ENCODE data around the gene PDE8B. TPM values are rescaled to one million over a fixed set of nuclear protein-coding genes. Genes with fewer than 3 reads are reported as not detected.

The PDE8B gene
- total RNA-seq, 1 donor from 2014 or later, result 4.9 TPM

DNA sequence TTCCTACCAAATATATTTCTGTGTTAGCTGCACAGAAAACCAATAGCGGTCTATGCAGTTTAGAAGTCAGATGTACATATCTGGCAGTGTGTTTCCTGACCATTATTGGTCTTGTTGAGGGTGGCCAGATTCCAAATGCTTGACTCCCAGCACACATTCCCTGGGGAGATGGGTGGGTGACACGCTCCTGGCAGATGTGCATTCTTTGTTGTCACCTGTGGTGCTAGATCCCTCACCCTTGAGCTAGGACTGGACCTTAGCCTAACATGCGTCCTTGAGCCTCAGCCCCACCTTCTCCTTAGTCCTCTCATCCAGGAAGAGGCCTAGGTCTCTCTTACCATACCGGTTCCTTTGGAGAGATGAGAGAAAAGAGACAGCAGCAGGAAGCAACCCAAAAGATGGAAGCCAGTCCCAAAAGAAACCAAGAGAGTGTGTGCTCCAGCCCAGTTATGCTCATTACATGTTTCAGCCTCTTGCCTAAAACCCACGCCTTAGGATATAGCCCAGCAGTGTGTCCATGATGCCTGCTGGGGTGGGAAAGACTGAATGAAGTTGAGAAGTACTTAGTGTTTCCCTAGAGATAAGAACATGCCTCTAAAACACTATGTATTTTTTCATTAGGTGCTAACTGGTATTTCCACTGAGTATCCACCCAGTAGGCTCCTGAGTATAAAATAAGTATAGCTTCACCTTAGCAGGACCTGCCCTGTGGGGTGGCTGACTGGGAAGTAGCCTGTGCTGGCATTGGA, 116.7 kb downstream of the PDE8B start:
- Histone ChIP-seq H3K36me3 (no peaks in the 10 kb centered on the region), H3K4me3 (no peak overlapping the region), H3K27ac (no peak overlapping the region), H3K9me3 (no peaks in the 10 kb centered on the region), H3K4me1 (no peaks in the 10 kb centered on the region), H3K27me3 (no peaks in the 10 kb centered on the region)
- DNase-seq, result no peak
- ATAC-seq, result no peak
- intact Hi-C loops (cut with DNase I), result no loop called here
- TF ChIP-seq, protein P1, sequence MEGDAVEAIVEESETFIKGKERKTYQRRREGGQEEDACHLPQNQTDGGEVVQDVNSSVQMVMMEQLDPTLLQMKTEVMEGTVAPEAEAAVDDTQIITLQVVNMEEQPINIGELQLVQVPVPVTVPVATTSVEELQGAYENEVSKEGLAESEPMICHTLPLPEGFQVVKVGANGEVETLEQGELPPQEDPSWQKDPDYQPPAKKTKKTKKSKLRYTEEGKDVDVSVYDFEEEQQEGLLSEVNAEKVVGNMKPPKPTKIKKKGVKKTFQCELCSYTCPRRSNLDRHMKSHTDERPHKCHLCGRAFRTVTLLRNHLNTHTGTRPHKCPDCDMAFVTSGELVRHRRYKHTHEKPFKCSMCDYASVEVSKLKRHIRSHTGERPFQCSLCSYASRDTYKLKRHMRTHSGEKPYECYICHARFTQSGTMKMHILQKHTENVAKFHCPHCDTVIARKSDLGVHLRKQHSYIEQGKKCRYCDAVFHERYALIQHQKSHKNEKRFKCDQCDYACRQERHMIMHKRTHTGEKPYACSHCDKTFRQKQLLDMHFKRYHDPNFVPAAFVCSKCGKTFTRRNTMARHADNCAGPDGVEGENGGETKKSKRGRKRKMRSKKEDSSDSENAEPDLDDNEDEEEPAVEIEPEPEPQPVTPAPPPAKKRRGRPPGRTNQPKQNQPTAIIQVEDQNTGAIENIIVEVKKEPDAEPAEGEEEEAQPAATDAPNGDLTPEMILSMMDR (IDR thresholded peaks at IDR 0.05), result no peak

DNA sequence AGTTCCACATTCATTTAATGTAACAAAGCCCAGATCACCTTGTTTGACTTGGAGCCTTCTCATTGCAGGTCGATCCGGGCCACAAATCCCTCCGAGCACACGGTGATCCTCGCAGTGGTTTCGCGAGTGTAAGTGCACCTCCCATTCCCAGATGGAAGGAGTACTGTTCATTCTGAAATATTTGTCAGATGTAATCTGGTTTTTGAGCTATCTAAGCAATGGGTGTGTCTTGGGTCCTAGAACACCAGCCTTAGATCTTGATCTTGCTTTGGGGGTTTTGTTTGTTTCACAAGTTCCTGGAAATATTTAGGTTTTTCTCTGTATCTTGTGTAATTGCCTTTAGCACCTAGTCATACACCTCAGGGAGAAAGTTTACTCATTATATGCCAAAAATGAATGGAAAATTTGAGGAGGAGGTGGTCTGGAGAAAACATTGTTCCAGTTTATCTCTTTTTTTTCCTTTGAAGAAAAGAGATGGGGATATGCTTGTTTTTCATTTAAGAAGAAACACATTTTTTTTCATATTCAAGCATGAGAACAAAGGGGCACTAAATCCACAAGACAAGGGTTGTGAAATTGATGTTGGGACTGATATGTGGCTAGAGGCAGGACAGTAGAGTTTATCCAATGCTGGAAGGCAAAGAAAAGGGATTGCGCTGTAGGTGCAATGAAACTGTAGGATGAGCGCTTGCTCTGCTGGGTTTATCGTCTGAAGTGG, 118.6 kb downstream of the PDE8B start:
- Histone ChIP-seq H3K4me3 (no peak overlapping the region), H3K36me3 (no peaks in the 10 kb centered on the region), H3K27ac (no peak overlapping the region), H3K4me1 (no peaks in the 10 kb centered on the region), H3K27me3 (no peaks in the 10 kb centered on the region), H3K9me3 (no peaks in the 10 kb centered on the region)
- TF ChIP-seq, protein P1 (IDR thresholded peaks at IDR 0.05), result no peak
- DNase-seq, result no peak
- ATAC-seq, result no peak
- intact Hi-C loops (cut with DNase I), result no loop called here

DNA sequence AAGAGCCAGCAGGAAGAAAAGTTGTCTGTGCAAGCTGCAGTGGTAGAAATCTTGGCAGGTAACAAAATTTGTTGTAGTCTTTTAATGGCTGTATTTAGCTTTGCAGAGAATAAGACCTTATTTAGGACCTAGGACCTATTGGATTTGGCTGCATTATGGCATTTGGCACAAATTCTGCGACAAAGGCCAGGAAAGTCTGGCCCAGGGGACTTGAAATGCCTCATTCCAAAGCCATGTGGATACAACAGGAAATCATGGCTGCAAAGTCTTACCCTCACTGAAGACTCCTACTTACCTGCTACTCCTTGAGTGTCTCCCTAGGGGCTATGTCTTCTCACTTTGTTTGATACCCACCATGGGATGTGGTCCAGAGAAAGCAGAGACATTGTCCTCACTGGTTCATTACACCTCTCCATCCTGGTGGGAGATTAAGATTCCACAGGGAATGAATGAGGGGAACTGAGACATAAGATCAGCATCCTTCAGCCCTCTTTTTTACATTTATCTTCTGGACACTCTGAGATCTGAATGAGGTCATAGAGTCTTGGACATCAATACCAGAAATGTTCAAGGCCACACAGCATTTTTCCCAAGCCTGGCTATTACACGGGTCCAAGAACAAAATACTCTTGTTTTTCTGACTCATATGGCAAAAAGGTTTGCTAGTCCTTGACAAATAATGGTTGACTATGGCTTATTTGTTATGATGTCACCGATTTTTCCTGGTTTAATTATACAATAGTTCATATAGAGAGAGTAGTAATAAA, 119.4 kb downstream of the PDE8B start:
- Histone ChIP-seq H3K9me3 (no peaks in the 10 kb centered on the region), H3K36me3 (no peaks in the 10 kb centered on the region), H3K27me3 (no peaks in the 10 kb centered on the region), H3K27ac (no peak overlapping the region), H3K4me3 (no peak overlapping the region), H3K4me1 (no peaks in the 10 kb centered on the region)
- intact Hi-C loops (cut with DNase I), result no loop called here
- TF ChIP-seq, protein P1 (IDR thresholded peaks at IDR 0.05), result no peak
- no peak for ATAC-seq
- DNase-seq, result no peak

DNA sequence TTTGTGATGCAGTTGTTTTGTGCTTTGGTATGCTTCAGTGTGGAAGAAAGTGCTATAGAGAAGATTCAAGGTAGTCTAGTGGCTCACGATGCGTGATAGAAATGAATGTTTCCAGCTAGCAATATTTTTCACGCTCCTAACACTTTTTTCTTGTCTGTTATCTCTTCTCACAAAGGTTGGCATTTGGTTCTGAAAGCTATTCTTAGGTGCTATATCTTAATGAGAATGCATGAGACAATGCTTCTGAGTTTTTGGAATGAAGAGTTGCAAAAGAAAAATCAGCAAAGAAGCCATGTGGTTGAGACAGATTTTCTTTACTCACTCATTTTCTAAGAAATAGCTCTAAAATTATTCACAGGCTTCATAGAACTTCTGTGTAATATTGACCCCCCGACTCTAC, 122.6 kb downstream of the PDE8B start:
- DNase-seq, result no peak
- Histone ChIP-seq H3K4me3 (no peak overlapping the region), H3K4me1 (no peaks in the 10 kb centered on the region), H3K36me3 (no peaks in the 10 kb centered on the region), H3K9me3 (no peaks in the 10 kb centered on the region), H3K27me3 (no peaks in the 10 kb centered on the region), H3K27ac (no peak overlapping the region)
- TF ChIP-seq, protein P1 (IDR thresholded peaks at IDR 0.05), result no peak
- no peak for ATAC-seq
- intact Hi-C loops (cut with DNase I), result no loop called here

DNA sequence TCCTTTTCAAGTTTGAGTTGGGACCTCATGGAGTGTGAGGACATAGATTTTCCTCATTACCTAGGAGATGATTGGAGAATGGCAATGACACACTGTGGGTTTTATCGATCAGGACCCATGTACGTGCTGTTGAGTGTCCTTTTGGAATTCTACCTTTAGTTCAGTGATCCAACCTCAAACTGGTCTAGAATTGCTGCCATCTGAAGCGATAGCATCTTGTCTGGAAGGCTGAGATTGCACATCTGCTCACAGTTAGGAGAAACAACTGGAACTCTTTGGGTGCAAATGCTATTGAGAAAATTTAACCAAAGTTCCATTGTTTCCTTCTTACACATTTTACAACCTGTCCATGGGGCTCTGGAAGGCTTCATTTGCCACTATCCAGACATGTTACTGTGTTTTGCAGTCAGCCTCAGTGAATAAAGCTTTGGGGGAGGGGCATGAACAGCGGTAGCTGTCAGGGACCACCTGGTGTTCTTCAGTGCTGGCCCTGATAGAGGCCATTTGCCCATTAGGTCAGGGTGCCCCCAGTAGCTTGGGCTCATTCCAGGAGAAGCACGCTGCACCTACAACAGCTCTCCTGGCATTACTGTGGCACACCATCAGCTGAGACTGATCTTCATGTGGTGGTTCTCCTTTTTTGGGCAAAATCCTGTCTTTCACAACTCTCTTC, 123.1 kb downstream of the PDE8B start:
- Histone ChIP-seq H3K27me3 (no peaks in the 10 kb centered on the region), H3K4me3 (no peak overlapping the region), H3K4me1 (no peaks in the 10 kb centered on the region), H3K27ac (no peak overlapping the region), H3K9me3 (no peaks in the 10 kb centered on the region), H3K36me3 (no peaks in the 10 kb centered on the region)
- DNase-seq, result no peak
- TF ChIP-seq, protein P1 (IDR thresholded peaks at IDR 0.05), result no peak
- intact Hi-C loops (cut with DNase I), result no loop called here
- no peak for ATAC-seq
